ENCODE measurements around the gene MINDY2.

DNA sequence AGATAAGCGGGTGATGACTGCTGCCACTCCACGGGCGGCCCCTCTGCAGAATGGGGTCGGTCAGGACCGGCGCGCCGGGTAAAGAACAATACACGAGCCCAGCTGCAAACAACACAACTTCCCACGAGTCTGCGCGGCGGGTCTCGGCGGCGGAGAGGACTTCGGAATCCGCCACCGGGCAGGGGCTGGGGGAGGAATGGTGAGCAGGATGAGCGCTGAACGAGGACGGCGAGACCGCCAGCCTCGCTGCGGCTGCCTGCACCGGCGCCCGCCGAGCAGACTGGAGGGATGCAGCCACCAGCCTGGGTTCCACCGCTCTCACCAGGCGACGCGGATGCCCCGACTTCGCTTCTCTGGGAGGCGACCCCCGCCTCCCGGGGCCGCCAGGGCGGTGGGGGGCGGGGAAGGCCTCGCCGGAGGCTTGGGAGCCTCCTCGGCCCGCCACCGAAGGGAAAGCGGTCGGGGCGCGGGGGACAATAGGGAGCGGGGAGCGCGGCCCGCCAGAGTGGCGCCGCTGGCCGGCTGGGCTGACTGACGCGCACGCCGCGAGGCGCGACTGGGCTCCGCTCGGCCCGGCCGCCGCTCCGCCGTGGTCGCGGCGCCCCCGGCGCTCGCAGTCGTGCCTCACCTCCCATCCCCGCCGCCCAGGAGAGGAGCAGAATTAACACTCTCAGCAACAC is 22.1 kb upstream of the MINDY2 start:
- TF ChIP-seq, protein P1, sequence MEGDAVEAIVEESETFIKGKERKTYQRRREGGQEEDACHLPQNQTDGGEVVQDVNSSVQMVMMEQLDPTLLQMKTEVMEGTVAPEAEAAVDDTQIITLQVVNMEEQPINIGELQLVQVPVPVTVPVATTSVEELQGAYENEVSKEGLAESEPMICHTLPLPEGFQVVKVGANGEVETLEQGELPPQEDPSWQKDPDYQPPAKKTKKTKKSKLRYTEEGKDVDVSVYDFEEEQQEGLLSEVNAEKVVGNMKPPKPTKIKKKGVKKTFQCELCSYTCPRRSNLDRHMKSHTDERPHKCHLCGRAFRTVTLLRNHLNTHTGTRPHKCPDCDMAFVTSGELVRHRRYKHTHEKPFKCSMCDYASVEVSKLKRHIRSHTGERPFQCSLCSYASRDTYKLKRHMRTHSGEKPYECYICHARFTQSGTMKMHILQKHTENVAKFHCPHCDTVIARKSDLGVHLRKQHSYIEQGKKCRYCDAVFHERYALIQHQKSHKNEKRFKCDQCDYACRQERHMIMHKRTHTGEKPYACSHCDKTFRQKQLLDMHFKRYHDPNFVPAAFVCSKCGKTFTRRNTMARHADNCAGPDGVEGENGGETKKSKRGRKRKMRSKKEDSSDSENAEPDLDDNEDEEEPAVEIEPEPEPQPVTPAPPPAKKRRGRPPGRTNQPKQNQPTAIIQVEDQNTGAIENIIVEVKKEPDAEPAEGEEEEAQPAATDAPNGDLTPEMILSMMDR (IDR thresholded peaks at IDR 0.05; ENCODE audit: low read length): no peak; the same call in 1 of the 2 replicates
- TF ChIP-seq EZH2 (IDR thresholded peaks at IDR 0.05; ENCODE audit: borderline replicate concordance, low read length): no peak

Data from OCI-LY1 (cell line).